HEK293 (cell line): ENCODE data around the gene TFAM.

Experiments used
- CTCF ChIA-PET: fragments of 350-600 bp; formaldehyde crosslinking; extraction: SDS; loops from one replicate; lab custom pipeline; 2021; ENCODE audit warnings: antibody characterized with exemption; lab: Yijun Ruan, JAX
- POLR2A ChIA-PET: fragments of 300-600 bp; formaldehyde crosslinking; extraction: SDS; loops from one replicate; lab custom pipeline; 2020; ENCODE audit warnings: antibody characterized with exemption, inconsistent platforms; lab: Yijun Ruan, JAX
- H3K27ac ChIP-seq: fragments of 200-500 bp; sonication (Bioruptor generic); 2 replicates; pipeline ENCODE4 v1.5.1; 2014; ENCODE audit warnings: low read depth, low read length, control low read depth, inconsistent platforms; ENCODE audit errors: extremely low read depth
- H3K36me3 ChIP-seq, 2 experiments: fragments of 200-500 bp in 1 of 2; sonication (Bioruptor generic) in 1 of 2; 1 replicate in 1 of 2; 2 replicates in 1 of 2; pipeline ENCODE4 v1.5.1; 2014 to 2017; ENCODE audit warnings: inconsistent platforms in 2 of 2, low read length in 2 of 2; ENCODE audit not compliant: control insufficient read depth in 2 of 2, insufficient read depth in 1 of 2
- H3K4me1 ChIP-seq: fragments of 200-500 bp; sonication (Bioruptor generic); 2 replicates; pipeline ENCODE4 v1.5.1; 2014; ENCODE audit warnings: mild to moderate bottlenecking, low read length, inconsistent platforms; ENCODE audit not compliant: control insufficient read depth, insufficient read depth
- H3K4me3 ChIP-seq: 2 replicates; pipeline ENCODE4 v1.5.1; 2011; ENCODE audit warnings: low read depth, mild to moderate bottlenecking, control low read depth, low read length, moderate library complexity
- H3K9me3 ChIP-seq: fragments of 200-500 bp; sonication (Bioruptor generic); 2 replicates; pipeline ENCODE4 v1.5.1; 2014; ENCODE audit warnings: low read depth, low read length, inconsistent platforms; ENCODE audit not compliant: control insufficient read depth, insufficient read depth
- BCL11A ChIP-seq: fragments of 450-650 bp; formaldehyde crosslinking; IDR thresholded peaks from 2 replicates; pipeline ENCODE4 v1.5.1; 2016; ENCODE audit warnings: low read depth, missing biosample characterization, missing genetic modification characterization
- HOXC10 ChIP-seq: sonication (generic); formaldehyde crosslinking; IDR thresholded peaks from 2 replicates; pipeline ENCODE4 v1.8.1; 2023; ENCODE audit warnings: mild to moderate bottlenecking, missing genetic modification reagents
- PRDM1 ChIP-seq: fragments of 450-650 bp; formaldehyde crosslinking; IDR thresholded peaks from 2 replicates; pipeline ENCODE4; 2016; ENCODE audit warnings: missing biosample characterization, missing genetic modification characterization
- ZBTB1 ChIP-seq: fragments of 450-650 bp; formaldehyde crosslinking; IDR thresholded peaks from 2 replicates; pipeline ENCODE4 v1.5.1; 2016; ENCODE audit warnings: missing biosample characterization, missing genetic modification characterization
- ZBTB8A ChIP-seq: fragments of 450-650 bp; formaldehyde crosslinking; IDR thresholded peaks from 2 replicates; pipeline ENCODE4 v1.5.1; 2016; ENCODE audit warnings: missing biosample characterization, missing genetic modification characterization
- ZEB2 ChIP-seq: fragments of 450-650 bp; formaldehyde crosslinking; IDR thresholded peaks from 2 replicates; pipeline ENCODE4 v1.5.1; 2016; ENCODE audit warnings: missing biosample characterization, missing genetic modification characterization
- ZNF112 ChIP-seq: fragments of 450-650 bp; formaldehyde crosslinking; IDR thresholded peaks from 2 replicates; pipeline ENCODE4 v1.5.0; 2017; ENCODE audit warnings: missing biosample characterization, missing genetic modification characterization
- ZNF202 ChIP-seq: fragments of 450-650 bp; formaldehyde crosslinking; IDR thresholded peaks from 2 replicates; pipeline ENCODE4 v1.5.1; 2016; ENCODE audit warnings: missing biosample characterization, missing genetic modification characterization, borderline replicate concordance
- ZNF223 ChIP-seq: fragments of 450-650 bp; formaldehyde crosslinking; IDR thresholded peaks from 2 replicates; pipeline ENCODE4 v1.5.1; 2016; ENCODE audit warnings: missing biosample characterization, missing genetic modification characterization
- ZNF302 ChIP-seq: fragments of 450-650 bp; formaldehyde crosslinking; IDR thresholded peaks from 2 replicates; pipeline ENCODE4 v1.5.1; 2016; ENCODE audit warnings: missing biosample characterization, missing genetic modification characterization, low read depth
- ZNF350 ChIP-seq: fragments of 450-650 bp; formaldehyde crosslinking; IDR thresholded peaks from 2 replicates; pipeline ENCODE4 v1.5.0; 2017; ENCODE audit warnings: missing biosample characterization, mild to moderate bottlenecking, missing genetic modification characterization
- ZNF513 ChIP-seq: fragments of 450-650 bp; IDR thresholded peaks from 2 replicates; pipeline ENCODE4 v1.5.1; 2018; ENCODE audit warnings: missing biosample characterization, missing genetic modification characterization
- ZNF549 ChIP-seq: fragments of 450-650 bp; IDR thresholded peaks from 2 replicates; pipeline ENCODE4 v1.5.1; 2018; ENCODE audit warnings: missing biosample characterization, missing genetic modification characterization, mild to moderate bottlenecking, inconsistent platforms, moderate library complexity
- ZNF660 ChIP-seq: fragments of 450-650 bp; IDR thresholded peaks from 2 replicates; pipeline ENCODE4 v1.5.1; 2018; ENCODE audit warnings: missing biosample characterization, mild to moderate bottlenecking, missing genetic modification characterization
- ZNF670 ChIP-seq: fragments of 450-650 bp; formaldehyde crosslinking; IDR thresholded peaks from 2 replicates; pipeline ENCODE4 v1.5.1; 2016; ENCODE audit warnings: missing biosample characterization, missing genetic modification characterization, low read depth
- ZSCAN16 ChIP-seq: fragments of 450-650 bp; formaldehyde crosslinking; IDR thresholded peaks from 2 replicates; pipeline ENCODE4 v1.5.1; 2016; ENCODE audit warnings: missing biosample characterization, missing genetic modification characterization
- ZSCAN23 ChIP-seq: fragments of 450-650 bp; formaldehyde crosslinking; IDR thresholded peaks from 2 replicates; pipeline ENCODE4 v1.5.1; 2016; ENCODE audit warnings: missing biosample characterization, missing genetic modification characterization
- TF ChIP-seq, protein P1 (sequence below): fragments of 450-650 bp; formaldehyde crosslinking; conservative IDR thresholded peaks from 2 replicates; pipeline ENCODE4 v1.5.1; 2016; ENCODE audit warnings: low read depth, missing biosample characterization, missing genetic modification characterization

TFAM gene

GRCh38 chr10:58358314-58358933, 26.8 kb upstream of the TFAM start:
- Histone ChIP-seq H3K9me3 (no peaks in the 10 kb centered on the region), H3K4me1 (peaks cover 4% of the 10 kb centered on the region; the same call in 1 of the 2 replicates), H3K27ac (no peak overlapping the region), H3K36me3 (no peaks in the 10 kb centered on the region), H3K4me3 (no peak overlapping the region)
- CTCF ChIA-PET: interaction anchor here (0.8 kb wide), 1 partner anchor 59 kb away, joined by 3 read pairs; no protein-coding TSS in a partner anchor
- no peak for TF ChIP-seq ZSCAN16 (tag by site-specific recombination)
- POLR2A ChIA-PET: no interaction called here

GRCh38 chr10:58358947-58359346, 26.3 kb upstream of the TFAM start:
- H3K36me3 ChIP-seq: no peaks in the 10 kb centered on the region
- ChIA-PET POLR2A (no interaction called here), CTCF (interaction anchor here (0.8 kb wide), 1 partner anchor 59 kb away, joined by 3 read pairs; no protein-coding TSS in a partner anchor)
- TF ChIP-seq HOXC10 (CRISPR knock-in tag): no peak
- no peak for TF ChIP-seq ZSCAN23 (tag by site-specific recombination)
- no peak for TF ChIP-seq ZEB2
- no peak for TF ChIP-seq ZBTB1
- TF ChIP-seq BCL11A (tag by site-specific recombination): no peak
- no peak for TF ChIP-seq ZNF112 (tag by site-specific recombination)
- H3K27ac ChIP-seq: no peak overlapping the region
- no peak overlapping the region for H3K4me3 ChIP-seq
- H3K9me3 ChIP-seq: no peaks in the 10 kb centered on the region
- H3K4me1 ChIP-seq: no peaks in the 10 kb centered on the region

DNA sequence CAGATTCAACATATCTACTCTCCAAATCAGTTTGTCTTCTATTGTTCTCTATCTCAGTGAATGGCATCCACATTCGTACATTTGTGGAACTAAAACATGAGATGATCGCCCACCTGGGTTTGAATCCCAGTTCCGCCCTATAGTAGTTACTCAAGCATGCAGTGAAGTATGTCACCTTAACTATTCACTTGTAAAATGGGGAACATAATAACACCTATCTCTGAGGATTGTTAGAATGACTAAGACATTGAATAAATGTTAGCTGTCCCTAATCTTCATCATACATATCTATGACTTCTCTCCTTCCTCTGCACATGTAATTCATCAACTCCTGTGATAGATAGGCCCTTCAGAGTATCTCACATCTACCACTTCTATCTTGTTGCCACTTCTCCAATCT, 25.7 kb upstream of the TFAM start:
- peaks cover 0 to under 1% of the 10 kb centered on the region in 2 experiments; a peak in 1 of 3 replicates for H3K36me3 ChIP-seq
- H3K4me1 ChIP-seq: no peaks in the 10 kb centered on the region
- H3K9me3 ChIP-seq: no peaks in the 10 kb centered on the region
- no peak for TF ChIP-seq ZNF223
- no peak overlapping the region for H3K27ac ChIP-seq
- POLR2A ChIA-PET: no interaction called here
- no peak overlapping the region for H3K4me3 ChIP-seq
- CTCF ChIA-PET: no interaction called here

- Histone ChIP-seq H3K36me3 (peaks cover 0 to 10% of the 10 kb centered on the region in 2 experiments; a peak in 1 of 3 replicates), H3K27ac (no peak overlapping the region), H3K4me1 (no peaks in the 10 kb centered on the region), H3K4me3 (no peak overlapping the region), H3K9me3 (no peaks in the 10 kb centered on the region)
- no peak for TF ChIP-seq PRDM1
- TF ChIP-seq ZBTB8A: no peak
- TF ChIP-seq ZNF350 (tag by site-specific recombination): no peak
- TF ChIP-seq ZNF660 (tag by site-specific recombination): no peak
- no peak for TF ChIP-seq ZNF302 (tag by site-specific recombination)
- CTCF ChIA-PET: interaction anchor here (0.6 to 1.3 kb wide), 2 partner anchors 11 to 70 kb away, joined by 3 read pairs; no protein-coding TSS in a partner anchor
- POLR2A ChIA-PET: interaction anchor here (0.7 kb wide), 1 partner anchor 10 kb away, joined by 6 read pairs; no protein-coding TSS in a partner anchor
Observed at GRCh38 chr10:58360412-58361004, 24.7 kb upstream of the TFAM start.

DNA sequence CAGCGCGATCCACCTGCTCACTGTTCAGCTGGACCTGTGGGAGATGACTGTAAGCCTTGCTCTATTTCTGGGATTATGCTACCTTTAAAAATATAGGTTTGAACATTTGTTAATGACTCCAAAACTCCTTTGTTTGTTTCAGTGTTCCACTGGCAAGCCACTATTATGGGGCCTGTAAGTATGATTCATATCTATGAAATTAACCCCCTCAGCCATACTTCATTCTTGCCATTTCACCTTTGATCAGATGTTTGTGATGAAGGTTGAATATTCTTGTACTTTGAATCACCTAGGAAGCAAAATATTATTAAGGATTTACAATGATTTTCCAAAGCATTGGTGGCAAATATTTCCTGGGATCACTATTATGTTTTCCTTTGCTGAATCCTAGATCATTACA, 23.9 kb upstream of the TFAM start:
- no peak overlapping the region for H3K27ac ChIP-seq
- POLR2A ChIA-PET: no interaction called here
- no peaks in the 10 kb centered on the region for H3K4me1 ChIP-seq
- H3K9me3 ChIP-seq: no peaks in the 10 kb centered on the region
- CTCF ChIA-PET: interaction anchor here (0.7 to 1.0 kb wide), 2 partner anchors 52 to 1351 kb away, joined by 3 read pairs; no protein-coding TSS in a partner anchor
- H3K36me3 ChIP-seq: peaks cover 0 to 10% of the 10 kb centered on the region in 2 experiments; a peak in 2 of 3 replicates
- H3K4me3 ChIP-seq: no peak overlapping the region
- no peak for TF ChIP-seq ZNF202 (tag by site-specific recombination)
- no peak for TF ChIP-seq ZNF549 (tag by site-specific recombination)
- no peak for TF ChIP-seq ZNF670 (tag by site-specific recombination)
- TF ChIP-seq, protein P1, sequence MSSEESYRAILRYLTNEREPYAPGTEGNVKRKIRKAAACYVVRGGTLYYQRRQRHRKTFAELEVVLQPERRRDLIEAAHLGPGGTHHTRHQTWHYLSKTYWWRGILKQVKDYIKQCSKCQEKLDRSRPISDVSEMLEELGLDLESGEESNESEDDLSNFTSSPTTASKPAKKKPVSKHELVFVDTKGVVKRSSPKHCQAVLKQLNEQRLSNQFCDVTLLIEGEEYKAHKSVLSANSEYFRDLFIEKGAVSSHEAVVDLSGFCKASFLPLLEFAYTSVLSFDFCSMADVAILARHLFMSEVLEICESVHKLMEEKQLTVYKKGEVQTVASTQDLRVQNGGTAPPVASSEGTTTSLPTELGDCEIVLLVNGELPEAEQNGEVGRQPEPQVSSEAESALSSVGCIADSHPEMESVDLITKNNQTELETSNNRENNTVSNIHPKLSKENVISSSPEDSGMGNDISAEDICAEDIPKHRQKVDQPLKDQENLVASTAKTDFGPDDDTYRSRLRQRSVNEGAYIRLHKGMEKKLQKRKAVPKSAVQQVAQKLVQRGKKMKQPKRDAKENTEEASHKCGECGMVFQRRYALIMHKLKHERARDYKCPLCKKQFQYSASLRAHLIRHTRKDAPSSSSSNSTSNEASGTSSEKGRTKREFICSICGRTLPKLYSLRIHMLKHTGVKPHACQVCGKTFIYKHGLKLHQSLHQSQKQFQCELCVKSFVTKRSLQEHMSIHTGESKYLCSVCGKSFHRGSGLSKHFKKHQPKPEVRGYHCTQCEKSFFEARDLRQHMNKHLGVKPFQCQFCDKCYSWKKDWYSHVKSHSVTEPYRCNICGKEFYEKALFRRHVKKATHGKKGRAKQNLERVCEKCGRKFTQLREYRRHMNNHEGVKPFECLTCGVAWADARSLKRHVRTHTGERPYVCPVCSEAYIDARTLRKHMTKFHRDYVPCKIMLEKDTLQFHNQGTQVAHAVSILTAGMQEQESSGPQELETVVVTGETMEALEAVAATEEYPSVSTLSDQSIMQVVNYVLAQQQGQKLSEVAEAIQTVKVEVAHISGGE (tag by site-specific recombination): no peak
- no peak for TF ChIP-seq ZNF513
